Measurements from ENCODE around the gene DPEP2.
"Not testable (repeated sequence)": the region's sequence is repeated elsewhere in the genome, so short reads cannot be mapped to it uniquely, and the experiment has no call there.

Gene DPEP2

GRCh38 chr16:67953641-67954375, 45.5 kb downstream of the DPEP2 start:
- DNase-seq = no peak

GRCh38 chr16:67951485-67951884, 47.8 kb downstream of the DPEP2 start:
- DNase-seq = no peak

GRCh38 chr16:67950335-67950843, 48.9 kb downstream of the DPEP2 start:
- no peak for DNase-seq

GRCh38 chr16:67949645-67950044, 49.6 kb downstream of the DPEP2 start:
- DNase-seq = no peak

GRCh38 chr16:67948015-67948414, 51.3 kb downstream of the DPEP2 start:
- no peak for DNase-seq

GRCh38 chr16:67946966-67947558, 52.2 kb downstream of the DPEP2 start:
- DNase-seq = no peak

- no peak for DNase-seq
These were observed 53.1 kb downstream of the DPEP2 start for GRCh38 chr16:67946128-67946569.

- no peak for DNase-seq
These were observed 53.8 kb downstream of the DPEP2 start for GRCh38 chr16:67945392-67945933.

GRCh38 chr16:67944690-67945391, 54.4 kb downstream of the DPEP2 start:
- no peak for DNase-seq

GRCh38 chr16:67943619-67944504, 55.4 kb downstream of the DPEP2 start, which contains the start of gene LCAT:
Gene LCAT, minus strand, starts transcription at chr16:67944120. Its CDS starts 19 bp downstream, at chr16:67944101.
- DNase-seq = no peak

- DNase-seq = no peak
These were observed 56.0 kb downstream of the DPEP2 start for GRCh38 chr16:67943256-67943618.

GRCh38 chr16:67942510-67943255, 56.6 kb downstream of the DPEP2 start:
- DNase-seq = no peak

GRCh38 chr16:67942200-67942509, 57.1 kb downstream of the DPEP2 start:
- DNase-seq = no peak

GRCh38 chr16:67941469-67942199, 57.6 kb downstream of the DPEP2 start:
- no peak for DNase-seq

GRCh38 chr16:67940446-67941089, 58.7 kb downstream of the DPEP2 start:
- DNase-seq = no peak

- no peak for DNase-seq
These were observed 59.5 kb downstream of the DPEP2 start for GRCh38 chr16:67939507-67940445.

- DNase-seq = not testable (repeated sequence)
These were observed 61.6 kb downstream of the DPEP2 start for GRCh38 chr16:67937713-67938112.

Data from activated CD4-positive, CD25-positive, alpha-beta regulatory T cell treated with anti-CD3 and anti-CD28 coated beads, Interleukin-2, amount 50 U/mL, for 72 hours (primary cell).